ENCODE results near the gene ITGB6.

ITGB6 gene

GRCh38 chr2:160222546-160223283 lies 22.6 kb upstream of the ITGB6 start:
- intact Hi-C loops (cut with DNase I), result no loop called here
- DNase-seq, result no peak

GRCh38 chr2:160221391-160222276 lies 21.6 kb upstream of the ITGB6 start:
- DNase-seq, result no peak

GRCh38 chr2:160220545-160221009 lies 20.5 kb upstream of the ITGB6 start:
- peak in 7 of 42 donors; percentile 9 to 46 (median 32) for DNase-seq
- intact Hi-C loops (cut with DNase I), result no loop called here

More at GRCh38 chr2:160221391-160222276, 21.6 kb upstream of the ITGB6 start:
- intact Hi-C loops (cut with DNase I), result no loop called here

- DNase-seq, result no peak
- intact Hi-C loops (cut with DNase I), result no loop called here
Measured at GRCh38 chr2:160220026-160220425, 20.0 kb upstream of the ITGB6 start.

GRCh38 chr2:160214461-160215445 lies 14.7 kb upstream of the ITGB6 start:
- no peak for DNase-seq
- intact Hi-C loops (cut with DNase I), result no loop called here

GRCh38 chr2:160213511-160213910 lies 13.4 kb upstream of the ITGB6 start:
- no peak for DNase-seq
- intact Hi-C loops (cut with DNase I), result no loop called here

GRCh38 chr2:160210599-160211138 lies 10.6 kb upstream of the ITGB6 start:
- intact Hi-C loops (cut with DNase I), result no loop called here
- DNase-seq, result peak in 33 of 42 donors; percentile 9 to 78 (median 49)

- intact Hi-C loops (cut with DNase I), result no loop called here
- DNase-seq, result no peak
Measured at GRCh38 chr2:160209516-160209856, 9.4 kb upstream of the ITGB6 start.

GRCh38 chr2:160208655-160209515 lies 8.8 kb upstream of the ITGB6 start:
- no peak for DNase-seq
- intact Hi-C loops (cut with DNase I), result no loop called here

- intact Hi-C loops (cut with DNase I), result no loop called here
- DNase-seq, result peak in 9 of 42 donors; percentile 14 to 77 (median 27)
Measured at GRCh38 chr2:160207804-160208654, 8.0 kb upstream of the ITGB6 start.

GRCh38 chr2:160207271-160207670 lies 7.2 kb upstream of the ITGB6 start:
- intact Hi-C loops (cut with DNase I), result no loop called here

GRCh38 chr2:160206436-160206835 lies 6.4 kb upstream of the ITGB6 start:
- intact Hi-C loops (cut with DNase I), result no loop called here
- no peak for DNase-seq

More at GRCh38 chr2:160207271-160207670, 7.2 kb upstream of the ITGB6 start:
- DNase-seq, result no peak

- DNase-seq, result no peak
- intact Hi-C loops (cut with DNase I), result no loop called here
Measured at GRCh38 chr2:160205505-160205904, 5.4 kb upstream of the ITGB6 start.

GRCh38 chr2:160203422-160203821 lies 3.4 kb upstream of the ITGB6 start:
- DNase-seq, result no peak
- intact Hi-C loops (cut with DNase I), result no loop called here

- intact Hi-C loops (cut with DNase I), result no loop called here
- DNase-seq, result no peak
Measured at GRCh38 chr2:160203007-160203406, 2.9 kb upstream of the ITGB6 start.

- DNase-seq, result no peak
- intact Hi-C loops (cut with DNase I), result no loop called here
Measured at GRCh38 chr2:160201849-160202539, 1.9 kb upstream of the ITGB6 start.
